ENCODE measurements around the gene PGAM1.
"Not testable (repeated sequence)": the region's sequence is repeated elsewhere in the genome, so short reads cannot be mapped to it uniquely, and the experiment has no call there.

The PGAM1 gene

GRCh38 chr10:97459111-97459510 lies 33.1 kb downstream of the PGAM1 start:
- DNase-seq (ENCODE audit: low read depth): no peak

DNA sequence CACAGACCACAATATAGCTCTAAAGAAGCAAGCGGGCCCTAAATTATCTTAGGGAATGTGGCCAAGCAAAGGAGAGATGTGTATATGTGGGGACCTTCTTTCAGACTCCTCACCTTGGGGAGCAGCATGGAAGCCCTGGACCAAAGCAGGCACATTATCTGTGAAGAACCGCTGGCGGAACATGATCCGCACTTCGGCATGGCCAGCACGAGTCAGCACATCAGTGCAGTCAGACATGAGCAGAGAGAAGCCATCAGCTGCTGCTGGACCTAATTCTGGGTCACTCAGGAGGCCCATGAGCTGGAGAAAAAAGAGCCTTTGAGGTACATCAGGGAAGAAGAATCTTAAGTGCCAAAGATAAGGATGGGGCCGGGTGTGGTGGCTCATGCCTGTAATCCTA lies 33.9 kb downstream of the PGAM1 start:
- no peak for DNase-seq (ENCODE audit: low read depth)

DNA sequence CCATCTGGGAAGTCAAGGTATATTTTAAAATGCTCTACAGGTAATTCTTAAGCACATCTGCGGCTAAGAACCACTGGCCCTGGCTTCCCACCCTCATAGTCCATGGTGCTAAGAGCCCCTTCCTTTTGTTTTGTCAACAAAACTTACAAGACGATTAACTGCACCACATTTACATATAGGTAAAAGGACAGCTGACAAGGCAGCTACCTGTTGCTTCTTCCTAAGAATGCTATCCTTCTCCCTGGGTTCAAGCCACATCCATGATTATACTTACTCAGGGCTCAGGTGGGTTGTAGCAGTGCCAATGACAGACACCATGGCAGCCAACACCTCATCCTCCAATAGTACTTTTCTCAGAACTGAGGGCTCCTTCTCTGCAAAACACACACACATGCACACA lies 36.3 kb downstream of the PGAM1 start:
- DNase-seq (ENCODE audit: low read depth): no peak

DNA sequence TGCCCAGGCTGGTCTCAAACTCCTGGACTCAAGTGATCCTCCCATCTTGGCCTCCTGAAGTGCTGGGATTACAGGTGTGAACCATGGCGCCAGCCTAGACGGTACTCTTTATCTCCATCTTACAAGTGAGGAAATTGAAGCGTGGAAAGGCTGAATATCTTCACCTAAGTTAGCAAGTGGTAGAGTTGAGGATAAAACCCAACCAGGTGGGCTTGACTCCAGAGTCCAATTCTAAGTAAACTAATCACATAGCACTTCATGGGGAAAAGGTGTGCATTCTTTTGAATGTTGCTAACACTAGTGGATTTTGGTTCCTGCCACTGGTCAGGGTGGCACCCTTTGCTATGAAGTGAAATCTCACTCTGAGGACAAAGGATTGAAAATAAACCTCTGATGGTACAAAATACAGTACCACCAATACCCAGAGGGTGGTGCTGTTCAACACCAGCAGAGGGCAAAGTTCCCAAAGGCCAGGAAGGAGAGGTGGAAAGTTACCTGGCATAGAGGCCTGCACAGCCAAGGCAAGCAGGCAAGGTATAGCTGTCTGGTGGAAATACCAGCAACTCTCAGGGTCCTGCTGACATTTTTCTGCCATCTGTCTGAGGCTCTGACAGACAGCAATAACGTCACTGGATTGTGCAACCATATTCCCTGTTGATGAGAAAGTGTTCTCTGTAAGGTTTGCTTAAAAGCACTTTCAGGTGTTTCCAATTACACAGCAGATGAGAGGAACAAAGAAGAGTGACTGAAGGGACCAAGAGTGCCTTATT lies 37.6 kb downstream of the PGAM1 start:
- DNase-seq (ENCODE audit: low read depth): no peak

DNA sequence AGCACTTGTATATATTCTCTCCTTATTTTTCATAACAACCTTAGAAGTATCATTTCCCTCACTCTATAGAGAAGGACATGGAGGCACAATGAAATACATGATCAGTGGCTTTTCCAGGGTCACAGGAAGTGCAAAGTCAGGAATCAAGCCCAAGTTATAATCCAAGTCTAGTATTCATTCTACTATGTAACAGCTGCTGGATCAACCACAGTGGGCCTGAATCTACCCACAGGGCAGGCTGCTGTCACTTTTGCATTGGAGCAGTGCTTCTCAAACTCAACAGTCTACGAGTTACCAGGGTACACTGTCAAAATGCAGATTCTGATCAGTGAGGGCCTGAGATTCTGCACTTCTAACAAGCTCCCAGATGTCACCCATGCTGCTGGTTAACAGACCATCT lies 38.2 kb downstream of the PGAM1 start:
- no peak for DNase-seq (ENCODE audit: low read depth)

GRCh38 chr10:97465982-97466381 lies 40.0 kb downstream of the PGAM1 start:
- DNase-seq (ENCODE audit: low read depth): no peak

- no peak for DNase-seq (ENCODE audit: low read depth)
These were observed 40.8 kb downstream of the PGAM1 start for GRCh38 chr10:97466755-97467154.

GRCh38 chr10:97468162-97468561 lies 42.2 kb downstream of the PGAM1 start:
- DNase-seq (ENCODE audit: low read depth): no peak

GRCh38 chr10:97468781-97469180 lies 42.8 kb downstream of the PGAM1 start:
- not testable (repeated sequence) for DNase-seq (ENCODE audit: low read depth)

DNA sequence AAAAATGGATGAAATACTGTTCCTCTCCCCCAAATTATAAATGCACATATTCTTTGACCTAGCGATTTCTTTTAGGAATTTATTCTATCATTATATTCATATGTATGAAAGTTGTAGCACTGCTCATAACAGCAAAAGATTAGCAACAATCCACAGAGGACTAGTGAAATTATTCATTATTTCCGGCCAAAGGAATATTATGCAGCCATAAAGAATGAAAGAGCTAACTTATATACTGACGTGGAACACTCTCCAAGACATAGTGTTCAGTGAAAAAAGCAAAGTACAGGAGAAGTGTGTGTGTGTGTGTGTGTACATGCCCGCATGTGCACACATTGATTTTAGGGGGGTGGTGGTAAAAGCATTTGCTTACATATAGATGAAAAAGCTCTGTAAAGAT lies 48.9 kb downstream of the PGAM1 start:
- no peak for DNase-seq (ENCODE audit: low read depth)

DNA sequence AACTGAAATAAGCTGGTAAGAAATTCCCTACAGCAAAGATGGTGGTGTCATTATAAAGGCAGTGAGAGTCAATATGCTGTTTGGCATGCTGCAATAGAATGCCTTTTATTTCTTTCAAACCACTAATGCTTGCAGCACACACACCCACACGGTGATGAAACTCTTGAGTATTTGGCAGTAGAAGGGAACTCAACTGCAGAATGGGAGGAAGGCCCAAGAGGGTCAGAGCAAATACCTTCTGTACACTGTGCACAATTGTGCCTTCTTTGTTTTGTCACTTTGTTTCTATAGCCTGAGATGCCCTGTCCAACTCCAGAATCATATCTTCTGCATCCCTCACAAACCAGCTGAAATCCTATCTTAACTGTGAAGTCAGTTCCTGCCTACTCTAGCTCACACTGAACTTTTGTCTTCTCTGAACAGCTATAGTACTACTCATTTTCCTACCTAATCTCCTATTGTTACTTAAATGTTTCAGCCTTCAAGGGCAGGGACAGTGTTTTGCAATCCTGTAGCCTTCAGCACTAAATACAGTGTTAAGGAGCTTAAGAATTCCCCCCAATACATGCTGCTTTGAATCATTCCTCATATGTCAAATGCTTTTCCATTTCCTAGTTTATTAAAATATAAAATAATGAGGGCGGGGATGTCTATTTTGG lies 50.1 kb downstream of the PGAM1 start:
- no peak for DNase-seq (ENCODE audit: low read depth)

DNA sequence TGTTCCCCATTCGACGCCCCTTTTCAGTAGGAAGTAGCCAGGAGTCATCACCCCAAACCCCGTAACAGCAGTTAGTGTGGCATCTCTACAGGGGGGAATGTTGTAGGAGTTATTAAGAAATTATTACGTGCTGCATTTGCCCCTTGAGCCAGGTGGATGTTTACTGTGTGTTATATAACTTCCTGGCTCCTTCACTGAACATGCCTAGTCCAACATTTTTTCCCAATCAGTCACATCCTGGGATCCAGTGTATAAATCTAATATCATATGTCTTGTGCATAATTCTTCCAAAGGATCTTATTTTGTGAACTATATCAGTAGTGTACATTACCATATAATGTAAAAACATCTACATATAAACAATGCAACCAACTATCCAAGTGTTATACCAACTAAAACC lies 53.4 kb downstream of the PGAM1 start:
- not testable (repeated sequence) for DNase-seq (ENCODE audit: low read depth)

DNA sequence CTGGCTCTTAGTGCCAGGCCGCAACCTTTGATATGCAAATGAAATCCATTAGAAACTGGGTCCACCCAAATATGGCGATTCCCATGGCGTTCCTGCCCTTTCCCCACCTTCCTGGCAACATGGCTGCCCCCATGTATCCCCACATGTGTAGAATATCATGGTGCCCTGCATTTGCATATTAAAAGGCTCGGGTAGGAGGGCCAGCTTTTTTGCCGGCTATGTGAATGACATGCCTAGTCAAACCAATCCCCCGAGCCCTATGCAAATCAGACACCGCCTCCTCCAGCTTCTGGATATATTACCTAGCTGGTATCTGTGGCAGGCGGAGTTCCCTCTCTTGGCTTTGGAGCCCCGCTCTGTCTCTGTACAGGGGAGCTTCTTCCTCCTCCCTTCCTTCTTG lies 53.9 kb downstream of the PGAM1 start:
- no peak for DNase-seq (ENCODE audit: low read depth)

DNA sequence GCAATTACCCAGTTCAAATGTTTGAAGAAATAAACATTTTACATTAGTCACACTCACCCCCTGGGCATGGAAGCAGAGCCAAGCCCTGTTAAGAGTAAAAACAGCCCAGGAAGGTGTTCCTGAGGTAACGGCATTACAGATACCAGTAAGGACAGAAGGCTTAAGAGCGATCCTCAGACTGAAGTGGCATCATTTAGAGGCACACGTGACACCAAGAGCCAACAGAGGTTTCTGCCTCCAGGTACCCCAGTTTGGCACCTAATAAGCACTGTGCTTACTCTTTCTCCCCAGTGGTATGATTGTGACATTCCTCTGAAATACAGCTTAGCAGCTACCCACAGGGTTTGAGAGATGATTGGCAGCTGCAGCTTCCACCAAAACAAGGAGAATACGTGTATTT lies 55.1 kb downstream of the PGAM1 start:
- DNase-seq (ENCODE audit: low read depth): no peak

- no peak for DNase-seq (ENCODE audit: low read depth)
These were observed 56.4 kb downstream of the PGAM1 start for GRCh38 chr10:97482381-97482780.
